Prostate gland (tissue), 2 donors: ENCODE results near the gene PIK3R6. TPM values are rescaled to one million over a fixed set of nuclear protein-coding genes. Genes with fewer than 3 reads are reported as not detected.

Experiments used
- DNase-seq: peaks from one replicate; pipeline ENCODE4 v3.0.0-alpha.2; 2019; ENCODE audit warnings: low spot score
- H3K27ac ChIP-seq, 2 donors: fragments of 200-600 bp; sonication (generic); 2 replicates each; pipeline ENCODE4 v1.5.1; 2017 to 2019
- H3K27me3 ChIP-seq: fragments of 200-600 bp; sonication (generic); replicated peaks from 2 replicates; pipeline ENCODE4 v1.5.1; 2019; ENCODE audit not compliant: insufficient read depth
- H3K36me3 ChIP-seq, 2 donors: fragments of 200-600 bp; sonication (generic); 1 replicate in 1 of 2; 2 replicates in 1 of 2; pipeline versions ENCODE4 v1.5.1 to v1.8.1; 2017 to 2019
- H3K4me1 ChIP-seq: fragments of 200-600 bp; sonication (generic); replicated peaks from 2 replicates; pipeline ENCODE4 v1.5.1; 2019
- H3K4me3 ChIP-seq, 2 donors: fragments of 200-600 bp; sonication (generic); 2 replicates each; pipeline ENCODE4 v1.5.1; 2017 to 2019
- H3K9me3 ChIP-seq: fragments of 200-600 bp; sonication (generic); 2 replicates; pipeline ENCODE4 v1.5.1; 2017
- CTCF ChIP-seq, 4 experiments: fragments of 200-600 bp in 2 of 4; fragments of 450-650 bp in 2 of 4; sonication (generic) in 2 of 4; IDR thresholded peaks; 1 replicate in 3 of 4; 2 replicates in 1 of 4; pipeline ENCODE4 v1.5.1; 2016 to 2019; ENCODE audit warnings: antibody characterized with exemption in 4 of 4, mild to moderate bottlenecking in 2 of 4, moderate library complexity in 2 of 4
- POLR2A ChIP-seq: fragments of 450-650 bp; IDR thresholded peaks from one replicate; pipeline ENCODE4 v1.6.1; 2016; ENCODE audit warnings: antibody characterized with exemption, mild to moderate bottlenecking
- POLR2AphosphoS5 ChIP-seq: sonication (generic); formaldehyde crosslinking; IDR thresholded peaks from one replicate; pipeline ENCODE4 v1.6.1; 2017; ENCODE audit warnings: antibody characterized with exemption
- WGBS: methylation state at CpG from one replicate; pipeline ENCODE4 v1.1.5; 2018; 5-methylcytosine and 5-hydroxymethylcytosine counted together
- intact Hi-C: fragments of 100-400 bp; cut with DNase I; formaldehyde crosslinking; loops from one replicate; pipeline ENCODE4 v1.14.2; 2022
- total RNA-seq, 2 donors: library from RNA; depleted of rRNA; stranded (reverse); fragments of >200 nt; gene quantifications; one replicate each; pipeline ENCODE4 v1.1.0, GENCODE V29; 2016

PIK3R6 gene
- total RNA-seq, 2 donors from 2014 or later, result 0.18 to 2.6 TPM

- Histone ChIP-seq H3K27ac (no peak overlapping the region), H3K36me3 (no peaks in the 10 kb centered on the region), H3K9me3 (no peaks in the 10 kb centered on the region), H3K4me1 (no peaks in the 10 kb centered on the region), H3K4me3 (no peak overlapping the region), H3K27me3 (no peaks in the 10 kb centered on the region)
- 73% methylated on average over 7 of the region's 7 CpGs for whole genome bisulfite sequencing
- TF ChIP-seq CTCF (IDR thresholded peaks at IDR 0.05) (no peak), POLR2AphosphoS5 (no peak), POLR2A (no peak)
- intact Hi-C loops, result no loop called here
- DNase-seq, result no peak
Observed at GRCh38 chr17:8872036-8872704, 4.7 kb upstream of the PIK3R6 start.

GRCh38 chr17:8871081-8871581 lies 3.7 kb upstream of the PIK3R6 start:
- no peak overlapping the region for H3K27ac ChIP-seq

GRCh38 chr17:8870406-8871040 lies 3.0 kb upstream of the PIK3R6 start:
- no peak overlapping the region for H3K4me3 ChIP-seq
- DNase-seq, result no peak
- TF ChIP-seq POLR2A (no peak), POLR2AphosphoS5 (no peak), CTCF (IDR thresholded peaks at IDR 0.05) (no peak)
- no peaks in the 10 kb centered on the region for H3K27me3 ChIP-seq
- H3K9me3 ChIP-seq, result no peaks in the 10 kb centered on the region
- 82% methylated on average over 13 of the region's 13 CpGs for WGBS
- no peaks in the 10 kb centered on the region for H3K36me3 ChIP-seq
- intact Hi-C loops, result no loop called here
- no peak overlapping the region for H3K27ac ChIP-seq
- no peaks in the 10 kb centered on the region for H3K4me1 ChIP-seq

More at GRCh38 chr17:8871081-8871581, 3.7 kb upstream of the PIK3R6 start:
- H3K36me3 ChIP-seq, result no peaks in the 10 kb centered on the region
- no peaks in the 10 kb centered on the region for H3K27me3 ChIP-seq
- intact Hi-C loops, result no loop called here
- no peaks in the 10 kb centered on the region for H3K4me1 ChIP-seq
- WGBS, result 74% methylated on average over 13 of the region's 13 CpGs
- no peak for DNase-seq
- H3K4me3 ChIP-seq, result no peak overlapping the region
- no peaks in the 10 kb centered on the region for H3K9me3 ChIP-seq
- no peak for TF ChIP-seq CTCF (IDR thresholded peaks at IDR 0.05)
- no peak for TF ChIP-seq POLR2A
- TF ChIP-seq POLR2AphosphoS5, result no peak

GRCh38 chr17:8869114-8869815 lies 1.8 kb upstream of the PIK3R6 start:
- Histone ChIP-seq H3K9me3 (no peaks in the 10 kb centered on the region), H3K4me3 (no peak overlapping the region), H3K4me1 (no peaks in the 10 kb centered on the region), H3K27ac (no peak overlapping the region), H3K27me3 (no peaks in the 10 kb centered on the region), H3K36me3 (no peaks in the 10 kb centered on the region)
- intact Hi-C loops, result no loop called here
- WGBS, result 79% methylated on average over 11 of the region's 11 CpGs
- TF ChIP-seq POLR2A (no peak), CTCF (IDR thresholded peaks at IDR 0.05) (no peak), POLR2AphosphoS5 (no peak)
- DNase-seq, result no peak
